Keratinocyte (primary cell): ENCODE results near the gene ZNF628. TPM values are rescaled to one million over a fixed set of nuclear protein-coding genes. Genes with fewer than 3 reads are reported as not detected.
A peak's percentile ranks its signal among the peaks of the same experiment; 100 is the strongest.

Experiments
- DNase-seq: peaks from one replicate; pipeline ENCODE4 v3.0.0-alpha.2; 2011; ENCODE audit warnings: low read depth, missing footprints, low spot score
- FAIRE-seq: peaks from 2 replicates; lab custom pipeline; 2011; peaks lifted over from hg19 to GRCh38; lab: Jason Lieb, UNC
- H2AFZ ChIP-seq: 2 replicates; pipeline ENCODE4 v1.6.0; 2012; ENCODE audit warnings: low read length, control low read depth, inconsistent platforms; ENCODE audit not compliant: control insufficient read depth
- H3K27ac ChIP-seq: 2 replicates; pipeline ENCODE4 v1.5.1; 2011; ENCODE audit warnings: low read length; ENCODE audit not compliant: control insufficient read depth, insufficient read depth
- H3K27me3 ChIP-seq: 3 replicates; pipeline ENCODE4 v1.6.0; 2011; ENCODE audit warnings: low read length; ENCODE audit not compliant: control insufficient read depth, insufficient read depth; ENCODE audit errors: extremely low read depth
- H3K36me3 ChIP-seq, 2 experiments: 2 replicates in 1 of 2; 3 replicates in 1 of 2; pipeline ENCODE4 v1.5.1; 2011; ENCODE audit warnings: low read length in 2 of 2, mild to moderate bottlenecking in 1 of 2; ENCODE audit not compliant: control insufficient read depth in 2 of 2, insufficient read depth in 2 of 2; ENCODE audit errors: extremely low read depth in 1 of 2
- H3K4me1 ChIP-seq: 3 replicates; pipeline ENCODE4 v1.5.1; 2011; ENCODE audit warnings: low read length; ENCODE audit not compliant: control insufficient read depth, insufficient read depth; ENCODE audit errors: extremely low read depth
- H3K4me2 ChIP-seq: 3 replicates; pipeline ENCODE4 v1.6.0; 2011; ENCODE audit warnings: low read depth, low read length; ENCODE audit not compliant: control insufficient read depth, insufficient read depth; ENCODE audit errors: extremely low read depth
- H3K4me3 ChIP-seq, 3 experiments: fragments of 200-600 bp in 1 of 3; sonication (generic) in 1 of 3; 2 replicates in 2 of 3; 3 replicates in 1 of 3; pipeline ENCODE4 v1.5.1; 2011 to 2016; ENCODE audit warnings: low read length in 3 of 3, mild to moderate bottlenecking in 3 of 3, control low read depth in 2 of 3, inconsistent platforms in 1 of 3, low read depth in 1 of 3, mixed read lengths in 1 of 3, mixed run types in 1 of 3, moderate library complexity in 1 of 3; ENCODE audit not compliant: control insufficient read depth in 2 of 3, insufficient read depth in 2 of 3; ENCODE audit errors: extremely low read depth in 1 of 3
- H3K79me2 ChIP-seq: 2 replicates; pipeline ENCODE4 v1.6.0; 2012; ENCODE audit warnings: low read length; ENCODE audit not compliant: control insufficient read depth, insufficient read depth
- H3K9ac ChIP-seq: 3 replicates; pipeline ENCODE4 v1.6.0; 2011; ENCODE audit warnings: low read length; ENCODE audit not compliant: control insufficient read depth, insufficient read depth; ENCODE audit errors: extremely low read depth
- H3K9me1 ChIP-seq: 3 replicates; pipeline ENCODE4 v1.6.0; 2011; ENCODE audit warnings: low read length; ENCODE audit not compliant: control insufficient read depth, insufficient read depth; ENCODE audit errors: extremely low read depth
- H3K9me3 ChIP-seq: 2 replicates; pipeline ENCODE4 v1.5.1; 2012; ENCODE audit warnings: low read depth, low read length; ENCODE audit not compliant: control insufficient read depth
- H4K20me1 ChIP-seq: 3 replicates; pipeline ENCODE4 v1.6.0; 2011; ENCODE audit warnings: low read length; ENCODE audit not compliant: control insufficient read depth, insufficient read depth; ENCODE audit errors: extremely low read depth
- CTCF ChIP-seq, 3 experiments: IDR thresholded peaks in 1 of 3; conservative IDR thresholded peaks in 1 of 3; optimal IDR thresholded peaks in 1 of 3; 2 replicates in 2 of 3; 3 replicates in 1 of 3; pipeline versions ENCODE3 to v1.5.1; 2011; ENCODE audit warnings: low read length in 3 of 3, mild to moderate bottlenecking in 3 of 3, moderate library complexity in 2 of 3, control low read depth in 1 of 3, inconsistent platforms in 1 of 3; ENCODE audit not compliant: insufficient read depth in 2 of 3; ENCODE audit errors: extremely low read depth in 1 of 3
- EZH2 ChIP-seq: IDR thresholded peaks from one replicate; pipeline ENCODE4 v1.6.1; 2012; ENCODE audit warnings: inconsistent platforms, mild to moderate bottlenecking, low read length, moderate library complexity
- dilution Hi-C: fragments of 300-500 bp; cut with MboI; formaldehyde crosslinking; loops from one replicate; pipeline ENCODE4 v1.7.0; 2020; ENCODE audit warnings: low sequenced_read_pairs; ENCODE audit not compliant: extremely low pct_ligation_motif_present
- polyA plus RNA-seq, 5 experiments: library from polyadenylated mRNA; depleted of rRNA in 3 of 5; stranded (reverse) in 3 of 5; stranded (forward) in 1 of 5; unstranded in 1 of 5; fragments of >200 nt; gene quantifications; 1 replicate in 1 of 5; 2 replicates in 3 of 5; 3 replicates in 1 of 5; pipeline versions ENCODE4 v1.2.1 to v1.2.3, GENCODE V29; 2011 to 2012; ENCODE audit warnings: missing spikeins in 2 of 5, low read depth in 1 of 5, low replicate concordance in 1 of 5

ZNF628 gene
- polyA plus RNA-seq, 1 donor (not counting 4 experiments of a cell fraction or from before 2014, with no cell fraction given) = 0.22 TPM

GRCh38 chr19:55466241-55466614, 10.2 kb upstream of the ZNF628 start:
- no peak for TF ChIP-seq CTCF (optimal IDR thresholded peaks at IDR 0.05 in 1 of 3, IDR thresholded peaks at IDR 0.05 in 1 of 3, conservative IDR thresholded peaks at IDR 0.05 in 1 of 3; ENCODE audit: extremely low read depth in 1 of 3, insufficient read depth in 2 of 3, low read length in 3 of 3)
- TF ChIP-seq EZH2 = no peak
- Histone ChIP-seq H3K9ac (no peak overlapping the region), H3K27ac (no peak overlapping the region), H4K20me1 (no peaks in the 10 kb centered on the region), H2AFZ (no peak overlapping the region), H3K4me3 (no peak overlapping the region), H3K9me1 (no peaks in the 10 kb centered on the region), H3K4me1 (peaks cover 8% of the 10 kb centered on the region), H3K79me2 (no peaks in the 10 kb centered on the region), H3K27me3 (no peaks in the 10 kb centered on the region), H3K4me2 (no peak overlapping the region), H3K9me3 (no peaks in the 10 kb centered on the region), H3K36me3 (no peaks in the 10 kb centered on the region)
- no peak for FAIRE-seq
- no peak for DNase-seq
- dilution Hi-C loops = no loop called here

GRCh38 chr19:55467236-55468053, 9.0 kb upstream of the ZNF628 start:
- no peaks in the 10 kb centered on the region for H3K79me2 ChIP-seq
- no peaks in the 10 kb centered on the region for H3K27me3 ChIP-seq
- H3K9ac ChIP-seq = no peak overlapping the region
- H3K36me3 ChIP-seq = no peaks in the 10 kb centered on the region
- peak overlapping the region; percentile 59 for H2AFZ ChIP-seq
- FAIRE-seq (no peak), DNase-seq (no peak)
- H3K4me1 ChIP-seq = peaks cover 3% of the 10 kb centered on the region
- H3K4me3 ChIP-seq = no peak overlapping the region
- TF ChIP-seq CTCF (optimal IDR thresholded peaks at IDR 0.05 in 1 of 3, IDR thresholded peaks at IDR 0.05 in 1 of 3, conservative IDR thresholded peaks at IDR 0.05 in 1 of 3; ENCODE audit: extremely low read depth in 1 of 3, insufficient read depth in 2 of 3, low read length in 3 of 3) (peak; percentile 75 to 97 (median 88)), EZH2 (no peak)
- dilution Hi-C loops = no loop called here
- no peaks in the 10 kb centered on the region for H3K9me1 ChIP-seq
- H3K9me3 ChIP-seq = no peaks in the 10 kb centered on the region
- no peak overlapping the region for H3K4me2 ChIP-seq
- no peak overlapping the region for H3K27ac ChIP-seq
- H4K20me1 ChIP-seq = no peaks in the 10 kb centered on the region
